22Rv1 (cell line): ENCODE data around the gene APOA4.

ENCODE experiments used
- H3K27ac ChIP-seq: fragments of 450-650 bp; 2 replicates; pipeline ENCODE4 v1.5.1; 2017
- ZFX ChIP-seq: fragments of 450-650 bp; IDR thresholded peaks from 2 replicates; pipeline ENCODE4 v1.6.1; 2017; ENCODE audit warnings: antibody characterized with exemption, borderline replicate concordance
- TF ChIP-seq, protein P1 (sequence below): fragments of 450-650 bp; IDR thresholded peaks from 2 replicates; pipeline ENCODE4 v1.5.1; 2017; ENCODE audit warnings: mild to moderate bottlenecking

The APOA4 gene

DNA sequence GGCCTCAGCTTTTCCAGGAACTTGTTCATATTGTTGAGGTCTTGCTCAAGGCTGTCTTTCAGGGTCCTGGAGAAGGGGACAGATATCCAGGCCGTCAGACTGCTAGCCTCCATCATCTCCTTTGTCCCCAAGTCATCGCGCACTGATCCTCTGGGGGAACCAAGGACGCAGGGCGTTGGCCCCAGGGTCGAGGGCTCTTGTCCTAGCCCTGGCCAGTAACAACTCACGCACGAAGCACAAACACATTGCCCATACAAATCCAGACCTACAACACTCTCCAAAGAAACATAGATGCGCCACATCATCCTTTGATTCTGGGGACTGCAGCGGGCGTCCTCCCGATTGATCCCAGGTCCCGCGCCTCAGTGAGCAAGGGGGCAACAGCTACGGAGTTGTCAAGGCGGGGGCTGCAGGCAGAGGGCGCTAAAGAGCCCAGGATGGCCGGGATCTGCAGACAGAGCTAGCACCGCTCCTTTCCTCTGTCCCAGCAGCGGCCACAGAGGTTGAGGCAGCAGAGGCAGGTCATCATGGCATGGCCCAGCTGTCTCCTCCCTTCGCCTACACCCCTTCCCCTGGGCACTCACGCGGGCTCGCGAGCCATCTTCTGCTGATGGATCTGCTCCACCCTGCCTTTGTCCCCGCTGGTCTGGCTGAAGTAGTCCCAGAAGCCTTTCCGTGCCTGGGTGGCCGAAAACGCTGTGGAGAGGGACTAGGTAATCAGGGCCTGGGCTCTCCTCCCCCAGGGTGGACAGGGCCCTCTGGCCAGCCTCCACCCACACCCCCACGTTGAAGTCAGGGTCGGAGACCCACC, 31.9 kb downstream of the APOA4 start:
- H3K27ac ChIP-seq = no peak overlapping the region
- TF ChIP-seq, protein P1, sequence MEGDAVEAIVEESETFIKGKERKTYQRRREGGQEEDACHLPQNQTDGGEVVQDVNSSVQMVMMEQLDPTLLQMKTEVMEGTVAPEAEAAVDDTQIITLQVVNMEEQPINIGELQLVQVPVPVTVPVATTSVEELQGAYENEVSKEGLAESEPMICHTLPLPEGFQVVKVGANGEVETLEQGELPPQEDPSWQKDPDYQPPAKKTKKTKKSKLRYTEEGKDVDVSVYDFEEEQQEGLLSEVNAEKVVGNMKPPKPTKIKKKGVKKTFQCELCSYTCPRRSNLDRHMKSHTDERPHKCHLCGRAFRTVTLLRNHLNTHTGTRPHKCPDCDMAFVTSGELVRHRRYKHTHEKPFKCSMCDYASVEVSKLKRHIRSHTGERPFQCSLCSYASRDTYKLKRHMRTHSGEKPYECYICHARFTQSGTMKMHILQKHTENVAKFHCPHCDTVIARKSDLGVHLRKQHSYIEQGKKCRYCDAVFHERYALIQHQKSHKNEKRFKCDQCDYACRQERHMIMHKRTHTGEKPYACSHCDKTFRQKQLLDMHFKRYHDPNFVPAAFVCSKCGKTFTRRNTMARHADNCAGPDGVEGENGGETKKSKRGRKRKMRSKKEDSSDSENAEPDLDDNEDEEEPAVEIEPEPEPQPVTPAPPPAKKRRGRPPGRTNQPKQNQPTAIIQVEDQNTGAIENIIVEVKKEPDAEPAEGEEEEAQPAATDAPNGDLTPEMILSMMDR = peak; percentile 95
- no peak for TF ChIP-seq ZFX

DNA sequence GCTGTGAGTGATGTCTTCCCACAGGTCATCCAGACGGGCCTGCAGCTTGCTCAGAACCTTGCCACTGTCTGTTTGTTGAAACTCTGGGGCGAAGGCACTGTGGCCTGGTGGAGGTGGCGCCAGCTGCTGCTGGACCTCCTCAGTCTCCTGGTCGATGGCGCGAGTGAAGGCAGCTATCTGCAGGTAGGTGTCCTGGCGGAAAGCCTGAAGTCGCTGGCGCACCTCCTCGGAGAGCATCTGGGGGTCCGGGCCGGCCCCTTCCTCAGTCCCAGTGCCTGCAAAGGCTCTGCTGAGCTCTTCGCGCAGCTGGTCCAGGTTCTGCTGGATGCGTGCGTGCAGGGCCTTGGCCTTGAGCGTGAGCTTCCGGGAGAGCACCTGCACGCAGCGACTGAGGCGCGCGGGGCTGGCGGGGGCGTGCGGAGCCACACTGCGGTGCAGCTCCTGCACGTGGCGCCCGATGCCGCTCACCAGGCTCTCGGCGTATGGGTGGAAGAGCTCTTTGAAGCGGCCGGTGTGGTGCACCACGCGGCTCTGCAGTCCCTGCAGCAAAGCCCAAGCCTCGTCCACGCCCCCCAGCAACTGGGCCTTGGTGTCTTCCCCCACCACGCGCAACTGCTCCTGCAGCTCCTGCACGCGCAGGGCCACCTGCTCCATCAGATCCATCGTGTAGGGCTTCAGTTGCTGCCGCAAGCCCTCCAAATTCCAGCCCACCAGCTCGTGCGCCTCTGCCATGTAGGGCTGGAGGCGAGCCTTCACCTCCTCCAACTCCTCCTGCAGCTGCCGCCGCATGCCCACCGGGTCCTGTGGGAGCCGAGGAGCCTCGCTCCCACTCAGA, 32.7 kb downstream of the APOA4 start:
- TF ChIP-seq, protein P1 = no peak
- no peak for TF ChIP-seq ZFX
- no peak overlapping the region for H3K27ac ChIP-seq

DNA sequence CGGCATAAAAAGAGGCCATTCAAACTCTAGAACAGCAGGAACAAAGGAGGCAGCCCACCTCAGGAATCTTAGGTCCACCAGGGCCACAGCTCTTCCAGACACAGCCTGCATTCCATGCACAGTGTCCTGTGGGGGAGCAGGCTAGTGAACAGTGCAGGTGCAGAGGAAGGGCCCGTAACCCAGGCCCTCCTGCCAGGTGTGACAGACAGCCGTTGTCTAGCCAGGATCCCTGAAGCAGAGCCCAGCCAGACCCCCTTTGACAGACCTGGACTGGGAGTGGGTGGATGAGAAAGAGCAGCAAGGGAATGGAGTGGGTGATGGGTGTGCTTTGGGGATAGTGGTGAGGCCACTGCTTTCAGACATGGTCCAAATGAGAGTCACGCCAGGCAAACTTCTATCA, 34.1 kb downstream of the APOA4 start:
- TF ChIP-seq, protein P1 = no peak
- TF ChIP-seq ZFX = no peak
- H3K27ac ChIP-seq = no peak overlapping the region

DNA sequence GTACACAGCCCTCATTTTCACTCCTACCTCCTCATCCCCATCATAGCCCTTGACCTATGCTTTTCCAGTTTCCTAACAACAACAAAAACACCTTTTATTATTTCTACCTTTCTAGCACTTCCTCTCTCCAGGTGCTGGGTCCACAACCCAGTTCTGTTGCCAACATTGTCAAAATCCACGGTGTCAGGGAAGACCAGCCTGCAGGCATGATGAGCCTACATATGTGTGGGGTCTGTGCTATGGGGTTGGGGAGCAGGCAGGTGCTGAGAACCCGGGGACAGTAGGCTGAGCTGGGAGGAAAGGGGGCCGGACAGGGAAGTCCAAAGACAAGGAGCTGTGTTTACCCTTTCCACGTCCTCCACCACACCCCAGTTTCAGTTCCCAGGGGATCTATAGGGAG, 34.6 kb downstream of the APOA4 start:
- TF ChIP-seq, protein P1 = no peak
- TF ChIP-seq ZFX = no peak
- peak overlapping the region; percentile 59; the same call in 1 of the 2 replicates for H3K27ac ChIP-seq

DNA sequence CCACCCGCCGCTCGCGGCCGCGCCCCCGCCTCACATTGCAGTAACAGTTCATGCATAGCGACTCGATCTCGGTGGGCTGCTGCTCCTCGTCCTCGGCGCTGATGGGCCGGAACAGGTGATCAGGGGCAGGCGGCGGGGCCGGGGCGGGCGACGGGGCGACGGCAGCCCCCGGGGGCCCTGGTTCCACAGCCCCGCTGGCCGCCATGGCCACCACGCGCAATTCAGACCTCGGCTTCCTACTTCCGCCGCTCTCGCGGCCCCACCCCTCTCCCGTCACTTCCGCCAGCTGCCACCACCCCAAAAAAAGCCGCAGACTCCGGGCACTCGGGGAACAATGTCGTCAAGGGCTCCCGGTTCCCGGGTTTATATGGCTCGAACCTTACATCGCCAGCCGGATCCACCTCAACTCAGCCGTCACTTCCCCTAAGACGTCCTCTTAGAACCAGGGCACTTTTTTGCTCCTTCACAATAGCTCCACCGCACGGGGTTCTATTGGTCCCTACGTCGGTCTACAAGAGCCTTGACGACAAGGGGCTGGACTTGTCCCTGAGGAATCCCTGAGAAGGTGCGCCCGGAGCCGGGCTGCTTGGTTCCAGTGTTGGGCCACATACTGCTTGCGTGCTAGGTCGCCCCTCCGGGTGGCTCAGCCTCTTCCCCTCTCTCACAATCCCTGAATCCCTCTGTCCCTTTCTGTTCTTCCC, 35.2 kb downstream of the APOA4 start, which contains the start of gene ZPR1:
TSS of gene ZPR1 (minus strand) at position 238 of the 701 bp plus-strand sequence. CDS start at position 205, 33 bp downstream.
- H3K27ac ChIP-seq = peak within 1 kb of the TSS; percentile 59
- no peak for TF ChIP-seq ZFX
- TF ChIP-seq, protein P1 = no peak

DNA sequence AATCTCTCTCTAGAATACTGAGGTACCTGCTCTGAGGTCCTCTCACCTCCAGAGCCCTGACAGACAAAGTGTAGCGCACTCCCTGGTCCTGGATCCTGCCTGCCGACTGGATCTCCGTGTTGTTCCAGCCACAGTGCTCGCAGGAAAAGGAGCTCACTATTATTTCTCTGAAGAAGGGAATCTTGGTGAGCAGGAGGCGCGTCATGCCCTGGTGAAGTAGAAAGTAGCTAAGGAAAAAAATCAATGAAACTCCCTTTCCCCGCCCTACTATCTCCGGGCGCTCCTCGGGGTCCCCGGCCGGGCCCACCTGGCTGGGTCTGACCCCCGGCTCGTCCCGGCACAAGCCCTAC, 35.7 kb downstream of the APOA4 start:
- H3K27ac ChIP-seq = peak overlapping the region; percentile 59
- no peak for TF ChIP-seq ZFX
- TF ChIP-seq, protein P1 = no peak
